Glomerular visceral epithelial cell (primary cell): ENCODE measurements around the gene TSPAN4.

Experiments used
- DNase-seq: peaks from one replicate; pipeline ENCODE4 v3.0.0-alpha.2; 2016; ENCODE audit errors: extremely low spot score

TSPAN4 gene

DNA sequence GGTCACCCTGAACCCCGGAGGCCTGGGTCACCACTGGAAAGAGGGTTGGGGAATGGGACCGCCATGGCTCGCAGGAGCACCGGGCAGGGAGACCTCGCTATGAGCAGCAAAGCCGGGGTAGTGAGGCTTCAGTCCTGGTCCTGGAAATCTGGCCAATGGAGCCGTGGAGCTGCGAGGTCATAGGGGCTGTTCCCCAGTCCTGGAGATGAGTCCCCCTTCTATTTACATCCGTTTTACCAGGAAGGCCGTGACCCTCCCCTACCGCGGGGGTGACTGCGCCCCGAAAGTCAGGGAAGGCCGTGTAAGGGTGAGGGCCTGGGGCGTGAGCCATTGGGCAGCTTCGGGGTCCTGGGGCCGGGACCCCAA lies 38.1 kb upstream of the TSPAN4 start:
- no peak for DNase-seq

DNA sequence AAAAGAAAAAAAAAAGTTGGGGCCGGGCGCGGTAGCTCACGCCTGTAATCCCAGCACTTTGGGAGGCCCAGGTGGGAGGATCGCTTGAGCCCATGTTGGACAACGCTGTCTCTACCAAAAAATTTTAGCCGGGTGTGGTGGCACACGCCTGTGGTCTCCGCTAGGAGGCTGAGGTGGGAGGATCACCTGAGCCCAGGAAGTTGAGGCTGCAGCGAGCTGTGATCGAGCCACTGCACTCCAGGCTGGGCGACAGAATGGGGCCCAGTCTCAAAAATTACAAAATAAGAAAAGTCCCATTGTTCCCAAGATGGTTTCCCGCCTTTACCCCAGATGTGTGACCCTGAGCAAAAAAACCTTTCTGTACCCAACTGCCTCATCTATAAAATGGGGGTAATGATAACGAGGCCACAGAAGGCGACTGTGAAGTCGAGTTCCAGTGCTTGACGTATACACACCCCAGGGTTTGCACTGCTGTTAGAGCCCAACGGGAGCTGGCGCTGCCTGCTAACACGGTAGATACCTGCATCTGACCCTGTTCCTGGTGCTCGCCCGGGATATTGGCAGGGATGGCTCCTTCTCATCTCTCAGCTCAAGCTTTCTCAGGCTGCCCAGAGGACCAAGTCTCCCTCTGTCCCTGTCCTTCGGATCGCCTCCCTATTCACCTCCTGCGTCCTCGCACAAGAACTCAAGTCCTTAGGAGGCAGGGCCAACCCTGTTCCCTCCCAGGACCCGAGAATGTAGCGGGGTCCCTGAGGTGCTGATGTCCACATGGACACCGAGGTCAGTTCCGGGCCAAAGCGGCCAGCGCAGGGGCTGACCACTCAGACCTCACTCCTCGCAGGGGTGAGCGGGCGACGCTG lies 34.0 kb upstream of the TSPAN4 start:
- DNase-seq: peak; percentile 70

DNA sequence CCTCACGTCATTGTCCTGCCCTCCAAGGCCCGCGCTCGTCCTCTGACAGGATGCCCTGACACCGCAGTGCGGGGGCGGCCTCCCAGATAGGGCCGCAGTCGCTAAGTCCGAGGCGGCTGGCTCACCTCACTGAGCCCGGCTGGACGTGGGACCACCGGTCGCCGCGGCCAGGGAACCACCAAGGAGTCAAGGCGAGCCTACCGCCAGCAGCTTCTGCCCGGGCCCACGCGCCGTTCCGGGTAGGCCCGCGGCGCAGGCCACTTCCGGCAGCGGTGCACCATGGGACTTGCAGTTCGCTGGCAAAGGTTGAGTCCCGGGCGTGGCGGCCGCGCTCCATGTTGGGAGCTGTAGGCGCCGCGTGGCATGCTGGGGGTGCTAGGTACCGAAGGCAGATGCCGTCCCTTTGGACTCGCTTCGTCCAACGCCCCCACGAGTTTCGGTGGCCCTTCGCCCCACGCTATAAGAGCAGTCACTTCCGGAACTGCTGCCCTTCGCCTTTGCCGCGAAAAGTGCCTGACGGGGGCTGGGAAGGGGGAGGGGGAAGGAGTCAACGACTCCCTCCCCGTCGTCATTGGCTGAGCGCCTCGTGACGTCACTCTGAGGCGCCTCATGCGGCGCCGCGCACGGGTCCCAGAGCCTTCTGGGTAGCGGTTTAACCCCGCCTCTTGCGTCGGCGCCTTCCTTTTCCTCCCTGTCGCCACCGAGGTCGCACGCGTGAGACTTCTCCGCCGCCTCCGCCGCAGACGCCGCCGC lies 33.2 kb upstream of the TSPAN4 start, which contains the start of gene RPLP2:
TSS of gene RPLP2 (plus strand) at position 681 of the 753 bp plus-strand sequence. CDS start 268 bp downstream, outside the sequence.
- peak; percentile 95 for DNase-seq

DNA sequence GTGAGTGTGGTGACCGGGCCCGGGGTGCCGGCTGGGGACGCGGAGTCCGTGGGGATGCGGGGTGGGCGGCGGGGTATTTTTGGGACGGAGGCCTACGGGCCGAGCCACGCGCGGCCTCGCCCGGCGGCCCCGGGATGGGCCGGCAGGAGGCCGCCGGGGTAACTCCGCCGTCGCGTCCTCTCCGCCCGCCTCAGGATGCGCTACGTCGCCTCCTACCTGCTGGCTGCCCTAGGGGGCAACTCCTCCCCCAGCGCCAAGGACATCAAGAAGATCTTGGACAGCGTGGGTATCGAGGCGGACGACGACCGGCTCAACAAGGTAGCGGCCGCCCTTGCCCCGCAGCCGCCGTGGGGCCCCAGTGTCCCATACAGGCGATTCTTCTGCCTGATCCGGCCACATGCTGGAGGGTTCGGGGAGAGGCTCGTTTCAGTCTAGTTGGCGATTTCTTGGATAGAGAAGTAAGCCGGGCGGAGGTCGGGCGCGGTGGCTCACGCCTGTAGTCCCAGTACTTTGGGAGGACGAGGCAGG lies 32.5 kb upstream of the TSPAN4 start:
- no peak for DNase-seq

DNA sequence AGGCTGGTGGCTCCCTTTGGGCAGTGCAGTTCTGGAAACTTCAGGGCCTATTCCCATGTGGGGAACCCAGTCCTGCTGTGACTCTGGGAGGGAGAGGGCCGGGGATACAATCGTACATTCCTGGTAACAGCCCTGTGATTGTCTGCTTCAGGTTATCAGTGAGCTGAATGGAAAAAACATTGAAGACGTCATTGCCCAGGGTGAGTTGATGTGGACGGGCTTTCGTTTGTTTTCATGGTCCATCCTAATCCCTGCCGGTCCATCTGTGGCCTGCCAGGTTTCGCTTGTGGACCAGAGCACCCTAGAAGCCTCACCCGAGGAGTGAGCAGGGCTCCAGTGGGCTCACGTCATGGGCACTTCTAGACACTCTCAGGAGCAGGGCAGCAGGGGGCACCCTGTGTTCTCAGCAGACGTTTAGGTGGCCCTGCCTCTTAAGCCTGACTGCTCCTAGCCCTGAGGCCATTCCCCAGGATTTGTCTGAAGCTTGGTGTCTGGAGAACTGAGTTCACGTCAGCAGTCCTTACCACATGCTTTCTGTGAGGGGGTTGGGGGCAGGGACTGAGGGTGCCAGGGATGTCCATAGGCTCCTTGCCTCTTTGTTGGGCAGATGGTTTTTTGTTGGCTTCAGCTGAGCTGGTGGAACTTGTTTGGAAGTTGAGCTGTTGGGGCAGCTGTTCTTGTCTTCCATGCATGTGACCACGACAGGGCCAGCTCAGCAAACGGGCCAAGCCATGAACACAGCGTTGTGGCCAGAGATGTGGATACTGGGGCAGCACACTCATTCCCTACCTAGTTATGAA lies 31.0 kb upstream of the TSPAN4 start:
- DNase-seq: no peak

DNA sequence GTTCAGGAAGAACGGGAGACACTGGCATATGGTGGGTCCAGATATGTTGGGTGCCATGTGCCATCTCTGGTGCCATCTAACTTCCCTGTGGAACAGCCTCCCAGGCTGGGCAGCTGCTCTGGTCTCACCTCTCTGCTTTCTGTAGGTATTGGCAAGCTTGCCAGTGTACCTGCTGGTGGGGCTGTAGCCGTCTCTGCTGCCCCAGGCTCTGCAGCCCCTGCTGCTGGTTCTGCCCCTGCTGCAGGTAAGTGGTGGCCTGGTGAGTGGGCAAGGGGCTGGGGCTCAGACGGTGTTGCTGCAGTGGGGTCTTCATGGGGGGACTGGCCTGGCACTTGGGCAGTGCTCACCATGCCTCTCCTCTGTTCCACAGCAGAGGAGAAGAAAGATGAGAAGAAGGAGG lies 30.3 kb upstream of the TSPAN4 start:
- DNase-seq: no peak

DNA sequence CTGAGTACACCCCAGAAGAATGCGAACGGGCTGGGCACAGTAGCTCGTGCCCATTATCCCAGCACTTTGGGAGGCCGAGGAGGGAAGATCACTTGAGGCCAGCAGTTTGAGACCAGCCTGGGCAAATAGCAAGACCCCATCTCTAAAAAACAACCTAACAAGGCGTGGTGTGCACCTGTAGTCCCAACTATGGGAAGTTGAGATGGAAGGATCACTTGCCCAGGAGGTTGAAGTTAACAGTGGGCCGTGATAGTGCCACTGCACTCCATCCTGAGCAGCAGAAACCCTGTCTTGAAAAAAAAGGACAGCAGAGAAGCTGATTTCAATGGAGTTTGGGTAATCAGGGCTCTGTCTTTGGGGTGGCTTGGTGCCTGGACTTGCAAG lies 29.6 kb upstream of the TSPAN4 start:
- DNase-seq: no peak

DNA sequence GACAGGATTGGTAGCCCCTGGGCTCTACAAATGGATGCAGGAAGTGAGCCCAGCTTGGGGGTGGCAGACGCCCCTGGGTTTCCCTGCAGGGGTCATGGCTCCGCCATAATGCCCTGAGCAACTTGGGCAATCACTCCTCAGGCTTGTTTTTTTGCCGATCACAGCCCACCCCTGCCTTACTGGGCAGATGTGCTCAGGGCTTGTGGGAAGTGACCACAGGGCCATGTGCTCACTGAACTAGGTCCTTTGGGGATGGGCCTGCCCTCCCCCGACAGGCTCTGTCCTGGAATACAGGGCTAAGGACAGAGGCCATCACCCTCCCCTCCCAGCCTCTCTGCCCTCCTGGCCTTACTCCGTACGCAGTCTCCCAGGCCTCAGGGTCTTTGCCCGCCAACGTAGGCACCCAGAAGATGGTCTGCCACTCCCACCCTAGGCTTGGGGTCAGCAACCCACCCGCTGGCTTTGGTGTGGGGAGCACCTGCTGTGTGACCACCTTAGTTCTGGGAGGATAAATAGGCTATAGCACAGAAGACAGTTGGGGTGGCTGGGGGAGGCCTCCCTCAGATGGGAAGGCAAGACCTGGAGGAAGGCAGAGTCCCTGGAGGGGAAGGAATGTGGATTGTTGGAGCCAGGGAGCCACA lies 29.1 kb upstream of the TSPAN4 start:
- DNase-seq: no peak

DNA sequence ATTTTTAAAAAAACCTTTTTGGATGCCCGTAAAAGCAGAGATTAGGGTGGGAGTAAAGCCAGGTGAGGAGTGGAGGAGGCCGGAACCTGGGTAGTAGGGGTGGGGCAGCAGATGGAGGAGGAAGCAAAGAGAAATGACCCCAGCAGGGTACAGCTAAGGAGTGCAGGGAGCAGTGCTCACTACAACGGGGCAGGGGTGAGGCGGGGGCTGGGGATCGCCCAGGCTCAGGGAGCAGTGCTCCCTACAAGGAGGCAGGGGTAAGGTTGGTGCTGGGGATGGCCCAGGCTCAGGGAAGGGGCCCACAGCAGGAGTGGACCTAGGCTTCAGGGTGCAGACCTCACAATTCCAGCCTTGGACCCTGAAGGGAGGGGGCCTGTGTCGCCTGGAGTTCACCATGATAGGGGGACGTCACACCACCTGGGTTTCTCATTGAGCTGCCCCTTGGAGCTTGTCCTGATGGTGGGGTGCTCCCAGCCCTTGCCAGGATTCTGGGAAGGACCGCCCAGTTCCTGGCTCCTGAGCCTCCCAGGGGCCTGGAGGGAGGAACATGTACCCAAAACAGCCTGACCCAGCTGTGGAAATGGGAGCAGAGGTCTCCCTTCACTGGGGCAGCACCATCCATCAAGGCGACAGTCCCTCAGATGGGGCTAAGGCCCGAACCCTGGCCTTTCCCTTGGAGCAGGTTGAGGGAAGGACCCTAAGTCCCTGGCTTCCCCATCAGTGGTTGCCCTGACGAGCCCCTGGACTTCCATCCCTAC lies 26.8 kb upstream of the TSPAN4 start:
- no peak for DNase-seq

DNA sequence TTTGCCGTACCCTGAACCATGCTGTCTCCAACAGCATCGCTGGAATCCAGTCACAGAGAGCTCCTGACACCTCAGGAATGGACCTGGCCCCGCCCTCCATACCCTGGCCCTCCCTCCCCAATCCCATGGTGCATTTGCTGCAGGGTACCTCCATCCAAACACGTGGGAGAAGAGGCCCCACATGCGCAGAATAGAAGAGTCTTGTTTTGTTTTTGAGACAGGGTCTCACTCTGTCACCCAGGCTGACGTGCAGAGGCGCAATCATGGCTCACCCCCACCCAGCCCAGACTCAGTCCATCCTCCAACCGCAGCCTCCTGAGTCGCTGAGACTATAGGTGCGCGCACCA lies 26.2 kb upstream of the TSPAN4 start:
- DNase-seq: no peak

DNA sequence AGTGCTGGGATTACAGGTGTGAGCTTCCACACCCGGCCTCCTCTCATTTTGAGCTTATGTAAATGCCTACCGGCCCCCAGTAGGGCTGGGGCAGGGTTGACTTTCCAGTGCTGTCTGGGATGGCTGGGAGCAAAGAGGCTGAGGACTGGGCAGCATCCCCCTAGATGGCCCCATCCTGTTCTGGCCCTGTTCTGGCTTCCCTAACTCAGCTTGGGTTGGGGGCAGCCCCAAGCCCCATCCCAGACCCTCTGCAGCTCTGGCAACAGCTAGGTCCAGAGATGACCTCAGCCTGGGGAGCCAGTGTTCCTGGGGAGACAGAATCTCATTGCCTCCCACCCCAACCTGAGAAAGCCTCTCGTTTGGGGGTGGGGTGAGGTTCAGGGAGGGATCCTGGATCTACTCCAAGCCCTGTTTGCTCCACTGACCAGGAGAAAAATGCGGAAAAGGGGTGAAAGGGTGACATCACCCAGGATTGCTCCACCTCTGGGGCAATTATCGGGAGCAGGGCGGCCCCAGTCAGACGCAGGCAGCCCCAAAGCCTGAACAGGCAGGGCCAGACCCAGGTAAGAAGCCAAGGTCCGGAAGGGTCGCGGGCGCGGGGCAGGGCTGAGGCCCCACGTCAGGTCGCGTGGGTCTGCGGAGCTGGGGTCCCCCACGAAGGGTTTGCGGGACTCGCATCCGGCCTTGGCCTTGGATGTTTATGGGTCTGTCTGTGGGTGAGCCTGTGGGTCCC lies 24.1 kb upstream of the TSPAN4 start, which contains the start of gene PNPLA2:
TSS of gene PNPLA2 (plus strand) at position 519 of the 733 bp plus-strand sequence. CDS start 805 bp downstream, outside the sequence.
- peak; percentile 89 for DNase-seq

DNA sequence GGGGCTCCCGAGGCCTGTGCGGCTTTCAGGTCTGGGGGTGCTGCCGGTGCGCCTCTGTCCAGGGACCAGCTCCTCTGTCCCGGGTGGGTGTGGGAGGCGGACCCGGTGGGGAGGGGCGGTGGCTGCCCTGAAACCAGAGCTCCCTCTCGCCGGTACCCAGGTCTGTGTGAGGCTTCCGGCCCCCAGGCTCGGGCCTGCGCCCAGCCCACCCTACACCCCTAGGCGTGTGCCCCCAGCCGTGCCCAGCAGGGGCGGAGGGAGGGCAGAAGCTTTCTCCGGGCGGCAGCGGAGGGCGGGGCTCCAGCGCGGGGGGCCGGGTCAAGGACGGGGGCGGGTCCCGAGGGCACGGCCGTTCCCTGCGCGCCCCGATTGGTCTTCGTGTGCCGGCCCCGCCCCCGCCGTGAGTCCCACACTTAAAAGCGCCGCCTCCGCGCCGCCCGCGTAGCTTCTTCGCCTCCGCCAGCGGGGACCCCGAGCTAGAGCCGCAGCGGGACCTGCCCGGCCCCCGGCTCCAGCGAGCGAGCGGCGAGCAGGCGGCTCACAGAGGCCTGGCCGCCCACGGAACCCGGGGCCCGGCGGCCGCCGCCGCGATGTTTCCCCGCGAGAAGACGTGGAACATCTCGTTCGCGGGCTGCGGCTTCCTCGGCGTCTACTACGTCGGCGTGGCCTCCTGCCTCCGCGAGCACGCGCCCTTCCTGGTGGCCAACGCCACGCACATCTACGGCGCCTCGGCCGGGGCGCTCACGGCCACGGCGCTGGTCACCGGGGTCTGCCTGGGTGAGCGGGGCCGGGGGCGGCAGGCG lies 23.3 kb upstream of the TSPAN4 start:
- DNase-seq: peak; percentile 92

DNA sequence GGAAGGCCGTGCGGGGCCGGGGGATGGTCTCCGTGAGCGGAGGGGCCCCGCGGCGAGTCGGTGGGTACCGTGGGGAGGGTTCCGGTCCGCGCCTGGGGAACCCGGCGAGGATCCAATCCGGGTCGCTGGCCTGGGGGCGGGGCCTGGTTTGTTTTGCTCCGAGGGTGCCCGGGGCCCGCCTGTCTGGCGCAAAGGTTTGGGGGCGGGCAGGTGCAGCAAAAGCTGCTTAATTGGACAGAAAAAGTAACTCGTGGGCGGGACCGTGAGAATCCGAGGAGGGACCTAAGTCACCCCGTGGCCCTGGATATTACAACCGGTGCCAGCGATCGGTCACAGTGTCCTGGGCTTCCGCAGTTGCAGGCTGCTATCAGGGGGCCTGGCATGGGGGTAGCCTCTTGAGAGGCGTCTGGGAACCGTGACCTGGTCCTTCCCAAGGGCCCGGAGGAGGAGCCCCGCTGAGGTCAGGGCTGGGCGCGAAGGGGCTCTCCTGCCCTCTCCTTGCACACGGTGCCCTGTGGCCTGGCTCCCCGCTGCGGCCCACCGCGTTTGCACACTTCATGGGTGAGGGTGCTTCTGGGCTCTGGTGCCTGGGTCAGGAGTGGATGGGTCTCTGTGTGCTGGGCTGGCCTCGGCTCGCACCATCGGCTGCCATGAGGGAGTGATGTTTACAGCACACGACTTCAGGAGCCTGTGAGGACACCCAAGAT lies 22.6 kb upstream of the TSPAN4 start:
- DNase-seq: peak; percentile 86

DNA sequence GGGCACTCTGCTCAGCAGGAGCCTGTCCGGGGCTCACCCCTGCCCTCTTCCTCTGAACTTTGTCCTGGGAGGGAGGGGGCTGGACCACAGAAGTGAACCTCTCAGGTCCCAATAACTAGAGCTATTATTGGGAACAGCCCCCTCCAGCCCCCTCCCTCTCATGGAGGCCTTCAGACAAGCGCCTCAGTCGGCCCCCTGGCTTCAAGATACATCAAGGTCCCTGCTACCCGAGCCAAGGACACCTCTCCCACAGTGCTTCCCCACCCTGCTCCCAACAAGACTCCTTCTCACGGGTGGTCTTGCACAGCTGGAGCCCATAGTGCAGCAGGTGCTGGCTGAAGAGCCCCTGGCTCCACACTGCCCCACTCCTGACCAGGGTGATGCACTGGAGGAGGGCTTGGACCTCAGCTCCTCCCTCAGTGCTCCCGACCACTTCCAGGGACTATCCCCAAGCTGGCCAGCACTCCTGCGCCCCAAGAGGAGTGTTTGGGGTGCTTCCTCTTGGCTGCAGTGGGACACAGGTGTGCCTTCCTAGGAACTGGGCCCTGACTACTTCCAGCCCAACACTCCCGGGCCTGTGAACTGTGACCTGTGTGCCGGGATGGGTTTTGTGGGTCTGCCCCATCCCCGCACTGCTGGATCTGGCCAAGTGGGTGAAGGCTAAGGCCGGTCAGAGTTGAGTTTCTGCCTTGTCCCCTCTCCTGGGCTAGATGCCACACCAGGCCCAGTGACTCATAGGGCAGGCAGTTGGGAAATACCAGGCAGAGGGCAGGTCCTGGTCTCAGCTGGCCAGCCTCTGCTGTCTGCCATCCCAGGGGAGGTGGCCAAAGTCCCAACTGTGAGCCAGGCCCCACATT lies 21.8 kb upstream of the TSPAN4 start:
- peak; percentile 85 for DNase-seq

DNA sequence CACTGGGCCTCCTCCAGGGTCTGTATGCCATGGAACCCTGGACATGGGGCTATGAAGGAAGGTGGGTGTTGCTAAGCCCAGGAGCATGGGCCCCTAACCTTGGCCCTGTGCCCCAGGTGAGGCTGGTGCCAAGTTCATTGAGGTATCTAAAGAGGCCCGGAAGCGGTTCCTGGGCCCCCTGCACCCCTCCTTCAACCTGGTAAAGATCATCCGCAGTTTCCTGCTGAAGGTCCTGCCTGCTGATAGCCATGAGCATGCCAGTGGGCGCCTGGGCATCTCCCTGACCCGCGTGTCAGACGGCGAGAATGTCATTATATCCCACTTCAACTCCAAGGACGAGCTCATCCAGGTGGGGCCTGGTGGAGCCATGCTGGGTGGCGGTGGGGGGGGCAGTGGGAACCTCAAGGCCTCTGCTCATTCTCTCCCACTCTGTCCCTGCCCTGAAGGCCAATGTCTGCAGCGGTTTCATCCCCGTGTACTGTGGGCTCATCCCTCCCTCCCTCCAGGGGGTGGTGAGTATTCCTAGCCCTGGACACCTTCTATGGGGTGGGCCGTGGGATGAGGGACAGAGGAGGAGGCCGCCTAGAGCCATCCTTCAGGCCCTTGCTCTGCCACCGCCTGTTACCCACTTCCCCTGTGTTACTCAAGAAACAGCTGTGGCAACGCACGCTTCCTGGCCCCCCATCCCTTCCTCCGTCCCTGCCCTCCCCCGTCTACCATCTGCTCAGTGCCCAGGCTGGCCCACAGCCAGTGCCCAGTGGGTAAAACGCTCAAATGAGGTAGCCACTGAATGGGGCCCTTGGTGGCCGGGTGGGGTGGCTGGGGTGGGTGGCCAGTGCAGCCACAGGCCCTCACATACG lies 20.9 kb upstream of the TSPAN4 start:
- no peak for DNase-seq

DNA sequence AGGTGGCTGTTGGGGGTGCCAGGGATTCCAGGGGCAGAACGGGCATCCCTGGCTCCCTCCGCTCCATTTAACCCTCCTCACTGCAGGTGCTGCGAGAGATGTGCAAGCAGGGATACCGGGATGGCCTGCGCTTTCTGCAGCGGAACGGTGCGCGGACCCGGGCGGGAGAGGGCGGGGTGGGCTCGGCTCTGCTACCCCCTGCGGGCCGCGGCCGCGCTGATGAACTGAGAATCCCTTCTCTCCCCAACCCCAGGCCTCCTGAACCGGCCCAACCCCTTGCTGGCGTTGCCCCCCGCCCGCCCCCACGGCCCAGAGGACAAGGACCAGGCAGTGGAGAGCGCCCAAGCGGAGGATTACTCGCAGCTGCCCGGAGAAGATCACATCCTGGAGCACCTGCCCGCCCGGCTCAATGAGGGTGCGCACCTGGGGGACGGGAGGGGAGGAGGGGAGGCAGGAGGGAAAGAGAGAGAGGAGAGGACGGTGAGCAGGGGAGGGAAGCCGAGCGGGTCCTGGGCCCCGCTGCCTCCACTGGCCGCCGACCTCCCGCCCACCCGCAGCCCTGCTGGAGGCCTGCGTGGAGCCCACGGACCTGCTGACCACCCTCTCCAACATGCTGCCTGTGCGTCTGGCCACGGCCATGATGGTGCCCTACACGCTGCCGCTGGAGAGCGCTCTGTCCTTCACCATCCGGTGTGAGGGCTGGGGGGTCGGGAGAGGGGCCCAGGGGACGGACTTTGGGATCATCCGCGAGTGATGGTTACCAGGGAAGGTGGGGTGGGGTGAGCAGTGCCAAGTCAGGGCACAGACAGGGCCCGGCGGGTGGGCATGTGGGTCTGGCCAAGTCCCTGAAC lies 19.0 kb upstream of the TSPAN4 start:
- no peak for DNase-seq
